Endometrial microvascular endothelial cells (primary cell): ENCODE measurements around the gene NEGR1. TPM values are rescaled to one million over a fixed set of nuclear protein-coding genes. Genes with fewer than 3 reads are reported as not detected.

Source experiments
- in situ Hi-C: cut with HindIII; loops from 2 replicates; pipeline ENCODE4 v1.10.0; 2017; ENCODE audit warnings: low sequenced_read_pairs, low pct_unique_long_range_greater_than_20kb; ENCODE audit errors: inconsistent ontology term
- total RNA-seq: library from RNA; depleted of rRNA; stranded (reverse); fragments of >200 nt; gene quantifications from one replicate; pipeline ENCODE4 v1.2.3, GENCODE V29; 2015; ENCODE audit errors: inconsistent ontology term

The NEGR1 gene
- total RNA-seq, result 7.2 TPM

- in situ Hi-C loops, result no loop called here
These were observed at the start of gene NEGR1 for GRCh38 chr1:72282271-72283021. Gene NEGR1 (minus strand): TSS chr1:72282539.

GRCh38 chr1:72326494-72326893, 44.2 kb upstream of the NEGR1 start:
- in situ Hi-C loops, result no loop called here

GRCh38 chr1:72324451-72324850, 42.1 kb upstream of the NEGR1 start:
- in situ Hi-C loops, result no loop called here

- in situ Hi-C loops, result no loop called here
These were observed 40.6 kb upstream of the NEGR1 start for GRCh38 chr1:72322910-72323309.

- in situ Hi-C loops, result no loop called here
These were observed 14.2 kb upstream of the NEGR1 start for GRCh38 chr1:72296501-72296900.

- in situ Hi-C loops, result no loop called here
These were observed 6.5 kb upstream of the NEGR1 start for GRCh38 chr1:72288886-72289285.

GRCh38 chr1:72286401-72286800, 4.1 kb upstream of the NEGR1 start:
- in situ Hi-C loops, result no loop called here

GRCh38 chr1:72285074-72285425, 2.7 kb upstream of the NEGR1 start:
- in situ Hi-C loops, result no loop called here

- in situ Hi-C loops, result no loop called here
These were observed 2.2 kb upstream of the NEGR1 start for GRCh38 chr1:72284348-72285073.

GRCh38 chr1:72284084-72284347, 1.7 kb upstream of the NEGR1 start:
- in situ Hi-C loops, result no loop called here

GRCh38 chr1:72283307-72284083, 1.2 kb upstream of the NEGR1 start:
- in situ Hi-C loops, result no loop called here

GRCh38 chr1:72283022-72283306, 625 bp upstream of the NEGR1 start:
- in situ Hi-C loops, result no loop called here

GRCh38 chr1:72281637-72282270, 585 bp downstream of the NEGR1 start:
- in situ Hi-C loops, result no loop called here

GRCh38 chr1:72281144-72281543, 1.2 kb downstream of the NEGR1 start:
- in situ Hi-C loops, result no loop called here

- in situ Hi-C loops, result no loop called here
These were observed 1.6 kb downstream of the NEGR1 start for GRCh38 chr1:72280711-72281110.

- in situ Hi-C loops, result no loop called here
These were observed 2.2 kb downstream of the NEGR1 start for GRCh38 chr1:72280131-72280530.

- in situ Hi-C loops, result no loop called here
These were observed 3.9 kb downstream of the NEGR1 start for GRCh38 chr1:72278461-72278860.

GRCh38 chr1:72271555-72272085, 10.7 kb downstream of the NEGR1 start:
- in situ Hi-C loops, result no loop called here

GRCh38 chr1:72262735-72263134, 19.6 kb downstream of the NEGR1 start:
- in situ Hi-C loops, result no loop called here

- in situ Hi-C loops, result no loop called here
These were observed 29.2 kb downstream of the NEGR1 start for GRCh38 chr1:72253132-72253531.
